K562 (cell line): ENCODE data around the gene ZDHHC11. TPM values are rescaled to one million over a fixed set of nuclear protein-coding genes. Genes with fewer than 3 reads are reported as not detected.
A peak's percentile ranks its signal among the peaks of the same experiment; 100 is the strongest.
"Not testable (repeated sequence)": the region's sequence is repeated elsewhere in the genome, so short reads cannot be mapped to it uniquely, and the experiment has no call there.

Experiments used
- ATAC-seq: fragments of 200-7000 bp; cut with Tn5 transposase; 3 replicates; pipeline ENCODE4 v1.9.1; 2020; ENCODE audit warnings: moderate library complexity
- BruUV-seq: library from RNA; stranded (reverse); fragments of 400-500 nt; replicated peaks from 2 replicates; lab custom pipeline; 2021; lab: Mats Ljungman, UMichigan
- CTCF ChIA-PET: fragments of 300-600 bp; formaldehyde crosslinking; extraction: SDS; loops from one replicate; lab custom pipeline; 2021; ENCODE audit warnings: low intra/inter-chr PET ratio; lab: Yijun Ruan, JAX
- POLR2A ChIA-PET: fragments of 300-600, 350-650 bp; sonication (Branson Sonifier 250); formaldehyde crosslinking; extraction: SDS; loops from one replicate; lab custom pipeline; 2021; ENCODE audit warnings: antibody characterized with exemption, inconsistent platforms; lab: Yijun Ruan, JAX
- DNase-seq, 4 experiments: peaks; one replicate each; pipeline versions ENCODE4 v3.0.0 to v3.0.0-alpha.2; 2011 to 2018; ENCODE audit warnings: low spot score in 3 of 4, mixed read lengths in 3 of 4; ENCODE audit errors: extremely low read depth in 1 of 4
- FAIRE-seq: peaks from 2 replicates; lab custom pipeline; 2011; peaks lifted over from hg19 to GRCh38; lab: Jason Lieb, UNC
- H2AFZ ChIP-seq: 2 replicates; pipeline ENCODE4 v1.6.0; 2011; ENCODE audit warnings: low read depth, low read length, control low read depth, inconsistent platforms
- H3K27ac ChIP-seq: fragments of 200-600 bp; 3 replicates; pipeline ENCODE4 v1.8.0; 2011; ENCODE audit warnings: low read depth, mild to moderate bottlenecking, control low read depth, inconsistent platforms, low read length, moderate library complexity, mixed read lengths; ENCODE audit errors: extremely low read depth
- H3K27me3 ChIP-seq, 2 experiments: fragments of 300-600 bp in 1 of 2; 2 replicates in 1 of 2; 3 replicates in 1 of 2; pipeline versions ENCODE4 v1.6.0 to v1.8.0; 2011; ENCODE audit warnings: inconsistent platforms in 2 of 2, low read length in 2 of 2, mild to moderate bottlenecking in 1 of 2, mixed read lengths in 1 of 2, moderate library complexity in 1 of 2; ENCODE audit not compliant: control insufficient read depth in 2 of 2, insufficient read depth in 2 of 2
- H3K36me3 ChIP-seq: fragments of 300-600 bp; 3 replicates; pipeline ENCODE4 v1.8.0; 2011; ENCODE audit warnings: mild to moderate bottlenecking, low read length, inconsistent platforms; ENCODE audit not compliant: control insufficient read depth, insufficient read depth
- H3K4me1 ChIP-seq, 2 experiments: fragments of 200-600 bp in 1 of 2; replicated peaks in 1 of 2; 2 replicates in 1 of 2; 3 replicates in 1 of 2; pipeline versions ENCODE4 v1.5.1 to v1.8.0; 2011; ENCODE audit warnings: inconsistent platforms in 2 of 2, low read length in 2 of 2, mild to moderate bottlenecking in 1 of 2, mixed read lengths in 1 of 2, moderate library complexity in 1 of 2; ENCODE audit not compliant: control insufficient read depth in 2 of 2, insufficient read depth in 2 of 2
- H3K4me2 ChIP-seq: 2 replicates; pipeline ENCODE4 v1.6.1; 2011; ENCODE audit warnings: low read length, control low read depth, inconsistent platforms, mixed read lengths; ENCODE audit not compliant: insufficient read depth
- H3K4me3 ChIP-seq: fragments of 200-600 bp; sonication (generic), shearing (Covaris generic); 2 replicates; pipeline ENCODE4 v1.5.1; 2016; ENCODE audit warnings: control low read depth, inconsistent platforms
- H3K79me2 ChIP-seq: fragments of 200-600 bp; 3 replicates; pipeline ENCODE4 v1.8.0; 2011; ENCODE audit warnings: low read length, inconsistent platforms; ENCODE audit not compliant: control insufficient read depth, insufficient read depth
- H3K9ac ChIP-seq, 2 experiments: 2 replicates each; pipeline versions ENCODE4 v1.6.0 to v1.6.1; 2011; ENCODE audit warnings: low read depth in 2 of 2, low read length in 2 of 2, control low read depth in 1 of 2, inconsistent platforms in 1 of 2, mild to moderate bottlenecking in 1 of 2, mixed read lengths in 1 of 2; ENCODE audit not compliant: insufficient read depth in 1 of 2
- H3K9me1 ChIP-seq: one replicate; pipeline ENCODE4 v1.6.0; 2011; ENCODE audit warnings: inconsistent platforms, mild to moderate bottlenecking, low read length, moderate library complexity; ENCODE audit not compliant: control insufficient read depth, insufficient read depth
- H3K9me3 ChIP-seq: replicated peaks from 2 replicates; pipeline ENCODE4 v1.5.1; 2011; ENCODE audit warnings: low read depth, low read length, inconsistent platforms; ENCODE audit not compliant: control insufficient read depth, insufficient read depth
- H4K20me1 ChIP-seq: replicated peaks from 2 replicates; pipeline ENCODE4 v1.6.1; 2011; ENCODE audit warnings: low read length, inconsistent platforms, mixed read lengths; ENCODE audit not compliant: control insufficient read depth, insufficient read depth
- WGBS: fragments of 100-300 bp; shearing (Covaris generic); methylation state at CpG from one replicate; pipeline ENCODE4 v1.1.6; 2016; ENCODE audit warnings: low coverage, mixed read lengths; ENCODE audit not compliant: insufficient coverage; ENCODE audit errors: missing lambda C conversion rate; 5-methylcytosine and 5-hydroxymethylcytosine counted together
- in situ Hi-C: fragments of 300-500 bp; cut with MboI; formaldehyde crosslinking; loops from 4 replicates; pipeline ENCODE4 v1.15.0; 2018; ENCODE audit warnings: inconsistent platforms, mixed read lengths
- intact Hi-C: fragments of 100-400 bp; cut with micrococcal nuclease; formaldehyde crosslinking; loops from 2 replicates; pipeline ENCODE4 v1.14.2; 2022
- polyA plus RNA-seq, 8 experiments: library from polyadenylated mRNA; depleted of rRNA in 4 of 8; stranded (reverse) in 5 of 8; unstranded in 3 of 8; fragments of >200 nt; fragmentation: Nextera tagmentation in 2 of 8; fragmentation: Illumina TruSeq in 1 of 8; extraction: Ambion mirVana in 2 of 8; extraction: Trizol in 1 of 8; gene quantifications; 2 replicates each; pipeline versions ENCODE4 v1.2.1 to v1.2.3, GENCODE V29; 2011 to 2014; ENCODE audit warnings: inconsistent platforms in 1 of 8, missing spikeins in 1 of 8
- total RNA-seq, 7 experiments: library from RNA; depleted of rRNA in 6 of 7; stranded (reverse); fragments of >200 nt in 6 of 7; fragmentation: Illumina TruSeq in 2 of 7; extraction: Trizol in 2 of 7; gene quantifications; 2 replicates each; pipeline versions ENCODE4 v1.2.1 to v1.2.3, GENCODE V29; 2011 to 2021; ENCODE audit warnings: low replicate concordance in 1 of 7

The ZDHHC11 gene
- total and polyA plus RNA-seq, 9 of the 15 experiments (the other 6 are each of a cell fraction or from before 2014, with no cell fraction given), result 0.07 to 2.3 (median 0.52) TPM

- H3K79me2 ChIP-seq, H3K9me3 ChIP-seq, DNase-seq, ATAC-seq, POLR2A ChIA-PET, H3K27me3 ChIP-seq, H4K20me1 ChIP-seq, H3K36me3 ChIP-seq, H2AFZ ChIP-seq, H3K4me1 ChIP-seq, BruUV-seq, CTCF ChIA-PET, H3K9me1 ChIP-seq, H3K9ac ChIP-seq, FAIRE-seq, H3K4me3 ChIP-seq, H3K4me2 ChIP-seq, H3K27ac ChIP-seq, intact Hi-C loops: not testable (repeated sequence)
- in situ Hi-C loops, result loop anchor here (10.0 kb wide), 1 partner anchor 86 kb away; no protein-coding TSS in a partner anchor
- 33% methylated on average over 20 of the region's 21 CpGs for WGBS
These were observed 10.4 kb downstream of the ZDHHC11 start for GRCh38 chr5:840118-840973.

- H3K4me1 ChIP-seq, H3K9ac ChIP-seq, H3K9me1 ChIP-seq, BruUV-seq, H3K36me3 ChIP-seq, H3K27ac ChIP-seq, in situ Hi-C loops, DNase-seq, H3K4me3 ChIP-seq, H3K27me3 ChIP-seq, POLR2A ChIA-PET, FAIRE-seq, H3K79me2 ChIP-seq, H4K20me1 ChIP-seq, H3K4me2 ChIP-seq, intact Hi-C loops, CTCF ChIA-PET, H2AFZ ChIP-seq, H3K9me3 ChIP-seq: not testable (repeated sequence)
- ATAC-seq, result peak; percentile 78
- WGBS, result 19% methylated on average over 9 of the region's 10 CpGs
These were observed 12.3 kb downstream of the ZDHHC11 start for GRCh38 chr5:838431-838851.

- H3K9me3 ChIP-seq, CTCF ChIA-PET, DNase-seq, H3K4me1 ChIP-seq, FAIRE-seq, H4K20me1 ChIP-seq, H3K9ac ChIP-seq, H3K4me3 ChIP-seq, H3K4me2 ChIP-seq, POLR2A ChIA-PET, H3K36me3 ChIP-seq, H3K27me3 ChIP-seq, H2AFZ ChIP-seq, H3K79me2 ChIP-seq, BruUV-seq, H3K9me1 ChIP-seq, in situ Hi-C loops, H3K27ac ChIP-seq, ATAC-seq, intact Hi-C loops: not testable (repeated sequence)
- 25% methylated on average over 7 of the region's 14 CpGs for WGBS
These were observed 13.1 kb downstream of the ZDHHC11 start for GRCh38 chr5:837621-838121.
